ENCODE results near the gene KNSTRN. TPM values are rescaled to one million over a fixed set of nuclear protein-coding genes. Genes with fewer than 3 reads are reported as not detected.

The KNSTRN gene
- total and polyA plus RNA-seq, 3 donors from 2014 or later: 39.6 to 125 (median 66.9) TPM

DNA sequence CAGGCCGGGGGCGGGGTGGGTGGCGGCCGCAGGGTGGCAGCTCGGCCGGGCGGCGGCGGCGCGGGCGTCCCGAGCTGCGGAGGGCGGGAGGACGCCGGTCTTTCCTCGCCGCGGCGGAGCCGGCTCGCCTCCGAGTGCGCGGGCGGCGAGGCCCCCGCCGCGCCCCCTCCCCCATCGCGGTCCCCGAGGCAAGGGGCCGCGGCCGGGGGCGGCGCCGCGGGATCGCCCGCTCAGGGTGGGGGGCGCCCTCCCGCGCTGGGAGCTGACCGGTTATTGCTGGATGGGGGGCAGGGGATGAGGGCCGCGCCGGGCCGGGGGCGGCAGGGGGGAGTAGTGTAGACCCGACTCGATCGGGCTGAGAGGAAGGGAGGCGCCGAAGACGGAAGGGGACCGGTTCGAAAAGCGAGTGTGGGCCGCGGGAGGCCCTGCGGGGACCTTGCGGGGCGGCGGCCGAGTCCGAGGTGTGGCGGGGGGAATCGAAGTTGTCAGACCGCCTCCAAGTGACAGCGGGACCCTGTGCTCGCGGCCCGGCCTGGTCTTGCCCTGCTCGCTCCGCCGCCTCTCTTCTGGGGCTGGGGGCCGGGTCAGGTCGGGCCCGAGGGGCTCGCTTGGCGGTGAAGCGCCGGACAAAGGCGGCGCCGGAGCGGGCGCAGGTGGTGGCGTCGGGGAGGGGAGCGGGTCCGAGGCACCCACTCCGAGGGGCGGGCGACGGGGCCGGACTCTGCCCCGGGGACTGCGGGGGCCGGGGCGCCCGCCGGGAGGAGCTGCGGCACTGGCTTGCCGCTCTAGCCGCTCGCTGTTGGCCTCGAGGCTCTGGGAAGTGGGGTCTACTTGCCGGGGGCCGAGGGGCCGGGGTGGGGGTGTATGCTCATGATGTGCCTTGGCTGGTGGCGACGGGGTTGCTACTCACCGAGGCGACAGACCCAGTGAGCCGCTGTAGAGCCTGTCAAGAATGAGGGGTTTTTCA, 59.3 kb downstream of the KNSTRN start:
- Histone ChIP-seq H3K27ac (peak overlapping the region; percentile 10 to 90), H3K27me3 (no peaks in the 10 kb centered on the region), H3K4me1 (peaks cover 41% of the 10 kb centered on the region), H3K36me3 (ENCODE audit: low read depth, missing control alignments) (no peaks in the 10 kb centered on the region), H3K9me3 (no peaks in the 10 kb centered on the region), H3K4me3 (peak overlapping the region; percentile 86 to 91)
- DNase-seq: peak; percentile 33
- TF ChIP-seq, protein P1, sequence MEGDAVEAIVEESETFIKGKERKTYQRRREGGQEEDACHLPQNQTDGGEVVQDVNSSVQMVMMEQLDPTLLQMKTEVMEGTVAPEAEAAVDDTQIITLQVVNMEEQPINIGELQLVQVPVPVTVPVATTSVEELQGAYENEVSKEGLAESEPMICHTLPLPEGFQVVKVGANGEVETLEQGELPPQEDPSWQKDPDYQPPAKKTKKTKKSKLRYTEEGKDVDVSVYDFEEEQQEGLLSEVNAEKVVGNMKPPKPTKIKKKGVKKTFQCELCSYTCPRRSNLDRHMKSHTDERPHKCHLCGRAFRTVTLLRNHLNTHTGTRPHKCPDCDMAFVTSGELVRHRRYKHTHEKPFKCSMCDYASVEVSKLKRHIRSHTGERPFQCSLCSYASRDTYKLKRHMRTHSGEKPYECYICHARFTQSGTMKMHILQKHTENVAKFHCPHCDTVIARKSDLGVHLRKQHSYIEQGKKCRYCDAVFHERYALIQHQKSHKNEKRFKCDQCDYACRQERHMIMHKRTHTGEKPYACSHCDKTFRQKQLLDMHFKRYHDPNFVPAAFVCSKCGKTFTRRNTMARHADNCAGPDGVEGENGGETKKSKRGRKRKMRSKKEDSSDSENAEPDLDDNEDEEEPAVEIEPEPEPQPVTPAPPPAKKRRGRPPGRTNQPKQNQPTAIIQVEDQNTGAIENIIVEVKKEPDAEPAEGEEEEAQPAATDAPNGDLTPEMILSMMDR (IDR thresholded peaks at IDR 0.05): no peak
- TF ChIP-seq POLR2A (IDR thresholded peaks at IDR 0.05): no peak
- intact Hi-C loops (cut with DNase I; ENCODE audit: low total_unique reads): no loop called here
- 0 to 1% methylated on average over 4 to 84 of the region's 119 CpGs for WGBS, 2 donors

DNA sequence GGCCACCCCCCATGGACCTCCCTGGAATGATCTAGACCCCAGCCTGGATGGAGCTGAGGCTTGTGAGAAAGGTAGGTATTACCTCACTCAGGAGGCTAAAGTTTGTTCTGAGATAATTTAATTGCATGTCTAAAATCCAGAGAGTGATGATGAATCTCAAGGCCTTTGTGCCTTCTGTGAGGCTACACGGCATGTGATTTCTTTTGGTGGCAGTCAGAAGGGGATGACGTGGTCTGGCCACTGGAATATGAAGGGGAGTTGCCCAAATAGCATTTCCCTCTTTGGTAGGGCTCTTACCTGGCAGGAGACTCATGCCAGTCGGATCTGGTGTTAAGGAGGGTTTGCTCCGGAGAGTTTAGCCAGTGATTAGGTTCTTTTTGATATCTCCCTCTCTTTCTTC, 60.7 kb downstream of the KNSTRN start:
- WGBS, 2 donors: 54 to 68% methylated on average over 4 of the region's 4 CpGs

DNA sequence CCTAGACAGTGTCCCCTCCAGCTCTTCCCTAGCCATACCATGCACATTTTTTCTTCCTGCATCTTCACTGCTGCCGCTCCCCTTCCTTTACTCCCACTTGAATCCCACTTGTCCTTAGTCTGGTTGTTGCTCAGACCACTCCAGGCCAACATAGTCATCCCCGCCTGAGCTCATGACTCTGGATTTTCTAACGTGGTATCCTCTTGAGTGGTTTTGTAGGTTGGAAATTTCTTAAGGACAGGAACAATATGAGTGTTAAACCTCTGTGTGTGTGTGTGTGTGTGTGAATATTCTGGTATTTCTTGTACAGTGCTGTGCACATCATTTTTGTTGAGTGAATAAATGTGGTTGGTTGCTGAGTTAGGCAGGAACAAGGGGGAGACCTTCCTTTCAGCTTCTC, 61.3 kb downstream of the KNSTRN start:
- intact Hi-C loops (cut with DNase I; ENCODE audit: low total_unique reads): no loop called here
- TF ChIP-seq POLR2A (IDR thresholded peaks at IDR 0.05): no peak
- TF ChIP-seq, protein P1 (IDR thresholded peaks at IDR 0.05): no peak

More for the DNA sequence above, 60.7 kb downstream of the KNSTRN start:
- no peaks in the 10 kb centered on the region for H3K36me3 ChIP-seq (ENCODE audit: low read depth, missing control alignments)
- intact Hi-C loops (cut with DNase I; ENCODE audit: low total_unique reads): no loop called here
- no peak overlapping the region for H3K4me3 ChIP-seq
- H3K27me3 ChIP-seq: no peaks in the 10 kb centered on the region
- peak; percentile 40 for DNase-seq
- peaks cover 32% of the 10 kb centered on the region for H3K4me1 ChIP-seq
- TF ChIP-seq, protein P1 (IDR thresholded peaks at IDR 0.05): no peak
- TF ChIP-seq POLR2A (IDR thresholded peaks at IDR 0.05): no peak
- no peak overlapping the region for H3K27ac ChIP-seq
- no peaks in the 10 kb centered on the region for H3K9me3 ChIP-seq

More for the DNA sequence above, 61.3 kb downstream of the KNSTRN start:
- H3K27me3 ChIP-seq: no peaks in the 10 kb centered on the region
- H3K4me1 ChIP-seq: peaks cover 26% of the 10 kb centered on the region
- no peak for DNase-seq
- WGBS, 2 donors: 65 to 70% methylated on average over 3 of the region's 3 CpGs
- H3K36me3 ChIP-seq (ENCODE audit: low read depth, missing control alignments): no peaks in the 10 kb centered on the region
- H3K4me3 ChIP-seq: no peak overlapping the region
- no peak overlapping the region for H3K27ac ChIP-seq
- H3K9me3 ChIP-seq: no peaks in the 10 kb centered on the region

Other genes starting within 250 kb of the KNSTRN start
- 10 to 100 TPM; 38.6 to 66.2 TPM for gene BUB1B, start 221.7 kb upstream of the KNSTRN start, total RNA-seq
- 53.9 TPM for gene BUB1B, start 221.7 kb upstream of the KNSTRN start, polyA plus RNA-seq (ENCODE audit: insufficient read depth, low read depth, low replicate concordance)
- 100 to 1,000 TPM; 140 to 245 TPM for gene PAK6, start 143.7 kb upstream of the KNSTRN start, total RNA-seq
- gene PAK6, start 143.7 kb upstream of the KNSTRN start, polyA plus RNA-seq (ENCODE audit: insufficient read depth, low read depth, low replicate concordance): 47.4 TPM
- gene ANKRD63, start 99.7 kb upstream of the KNSTRN start, total RNA-seq: 10 to 100 TPM in 1 of 2 donors, 1 to 10 TPM in 1; 3.1 to 11.8 TPM
- gene ANKRD63, start 99.7 kb upstream of the KNSTRN start, polyA plus RNA-seq (ENCODE audit: insufficient read depth, low read depth, low replicate concordance): not detected
- gene PLCB2, start 74.8 kb upstream of the KNSTRN start, total RNA-seq: 1 to 10 TPM; 8.8 to 9.7 TPM
- gene PLCB2, start 74.8 kb upstream of the KNSTRN start, polyA plus RNA-seq (ENCODE audit: insufficient read depth, low read depth, low replicate concordance): 13.6 TPM
- 10 to 100 TPM; 31.8 to 49.8 TPM for gene INAFM2, start 59.0 kb upstream of the KNSTRN start, total RNA-seq
- 43.4 TPM for gene INAFM2, start 59.0 kb upstream of the KNSTRN start, polyA plus RNA-seq (ENCODE audit: insufficient read depth, low read depth, low replicate concordance)
- 10 to 100 TPM; 36.8 to 38.9 TPM for gene CCDC9B, start 41.8 kb upstream of the KNSTRN start, total RNA-seq
- gene CCDC9B, start 41.8 kb upstream of the KNSTRN start, polyA plus RNA-seq (ENCODE audit: insufficient read depth, low read depth, low replicate concordance): 20.4 TPM
- not detected for gene PHGR1, start 31.7 kb upstream of the KNSTRN start, total RNA-seq
- not detected for gene PHGR1, start 31.7 kb upstream of the KNSTRN start, polyA plus RNA-seq (ENCODE audit: insufficient read depth, low read depth, low replicate concordance)
- 1 to 10 TPM; 4.4 to 7.6 TPM for gene DISP2, start 24.5 kb upstream of the KNSTRN start, total RNA-seq
- 3.0 TPM for gene DISP2, start 24.5 kb upstream of the KNSTRN start, polyA plus RNA-seq (ENCODE audit: insufficient read depth, low read depth, low replicate concordance)
- 10 to 100 TPM; 79.1 to 94.7 TPM for gene IVD, start 23.1 kb downstream of the KNSTRN start, total RNA-seq
- 88.7 TPM for gene IVD, start 23.1 kb downstream of the KNSTRN start, polyA plus RNA-seq (ENCODE audit: insufficient read depth, low read depth, low replicate concordance)
- gene BAHD1, start 58.2 kb downstream of the KNSTRN start, total RNA-seq: 10 to 100 TPM; 52.0 to 53.9 TPM
- 47.9 TPM for gene BAHD1, start 58.2 kb downstream of the KNSTRN start, polyA plus RNA-seq (ENCODE audit: insufficient read depth, low read depth, low replicate concordance)
- gene CHST14, start 88.3 kb downstream of the KNSTRN start, total RNA-seq: 10 to 100 TPM in 1 of 2 donors, 1 to 10 TPM in 1; 5.4 to 13.0 TPM
- gene CHST14, start 88.3 kb downstream of the KNSTRN start, polyA plus RNA-seq (ENCODE audit: insufficient read depth, low read depth, low replicate concordance): 16.7 TPM
- gene CCDC32, start 182.3 kb downstream of the KNSTRN start, total RNA-seq: 10 to 100 TPM; 13.9 to 19.4 TPM
- gene CCDC32, start 182.3 kb downstream of the KNSTRN start, polyA plus RNA-seq (ENCODE audit: insufficient read depth, low read depth, low replicate concordance): 18.3 TPM
- gene RPUSD2, start 186.6 kb downstream of the KNSTRN start, total RNA-seq: 10 to 100 TPM; 12.3 to 14.9 TPM
- gene RPUSD2, start 186.6 kb downstream of the KNSTRN start, polyA plus RNA-seq (ENCODE audit: insufficient read depth, low read depth, low replicate concordance): 9.0 TPM
- 10 to 100 TPM; 50.9 to 66.0 TPM for gene KNL1, start 211.5 kb downstream of the KNSTRN start, total RNA-seq
- 28.7 TPM for gene KNL1, start 211.5 kb downstream of the KNSTRN start, polyA plus RNA-seq (ENCODE audit: insufficient read depth, low read depth, low replicate concordance)